K562 (cell line): ENCODE results near the gene CRADD. TPM values are rescaled to one million over a fixed set of nuclear protein-coding genes. Genes with fewer than 3 reads are reported as not detected.

ENCODE experiments used
- CAMTA2 ChIP-seq: fragments of 250-450 bp; sonication (Bioruptor Pico); conservative IDR thresholded peaks from 2 replicates; pipeline ENCODE4 v1.5.1; 2022
- CBX8 ChIP-seq: fragments of 200-600 bp; sonication (generic); IDR thresholded peaks from 2 replicates; pipeline ENCODE4 v1.6.1; 2012; ENCODE audit warnings: borderline replicate concordance, mixed run types, low read depth, mild to moderate bottlenecking, moderate library complexity, mixed read lengths, low read length, control low read depth, inconsistent platforms; ENCODE audit not compliant: poor library complexity, severe bottlenecking; ENCODE audit errors: extremely low read depth
- EP400 ChIP-seq: fragments of 450-650 bp; IDR thresholded peaks from 2 replicates; pipeline ENCODE4 v1.6.1; 2017; ENCODE audit warnings: antibody characterized with exemption, mild to moderate bottlenecking, moderate library complexity
- GATA2 ChIP-seq: sonication (generic); formaldehyde crosslinking; IDR thresholded peaks from 2 replicates; pipeline ENCODE4 v1.4.0; 2020; ENCODE audit warnings: mild to moderate bottlenecking, missing genetic modification reagents
- HDAC1 ChIP-seq, 2 experiments: fragments of 450-650 bp; IDR thresholded peaks; 2 replicates each; pipeline ENCODE4 v1.6.1; 2016 to 2017; ENCODE audit warnings: inconsistent platforms in 1 of 2, mild to moderate bottlenecking in 1 of 2, moderate library complexity in 1 of 2
- ILK ChIP-seq: fragments of 450-650 bp; IDR thresholded peaks from 2 replicates; pipeline ENCODE4 v1.6.1; 2016; ENCODE audit warnings: missing genetic modification characterization, low read depth, mild to moderate bottlenecking, missing compliant biosample characterization, moderate library complexity, borderline replicate concordance
- NFE2L1 ChIP-seq: fragments of 450-650 bp; IDR thresholded peaks from 2 replicates; pipeline ENCODE4 v1.6.1; 2016; ENCODE audit warnings: missing genetic modification characterization, low read depth, mild to moderate bottlenecking, missing compliant biosample characterization, moderate library complexity, borderline replicate concordance
- PHB ChIP-seq: fragments of 250-450 bp; sonication (Bioruptor Pico); IDR thresholded peaks from 2 replicates; pipeline ENCODE4 v1.5.0; 2021
- POU5F1 ChIP-seq: fragments of 150-350 bp; IDR thresholded peaks from 2 replicates; pipeline ENCODE4 v1.6.1; 2014; ENCODE audit warnings: borderline replicate concordance, low read length, low read depth, mild to moderate bottlenecking; ENCODE audit not compliant: partially characterized antibody
- PTBP1 ChIP-seq: fragments of 200-400 bp; formaldehyde crosslinking; IDR thresholded peaks from 2 replicates; pipeline ENCODE4 v1.6.1; 2017; ENCODE audit warnings: low read depth, low read length
- SRSF7 ChIP-seq: fragments of 200-400 bp; formaldehyde crosslinking; optimal IDR thresholded peaks from 2 replicates; pipeline ENCODE3; 2017; ENCODE audit warnings: mild to moderate bottlenecking, low read depth, low read length
- TEAD2 ChIP-seq: fragments of 450-650 bp; IDR thresholded peaks from 2 replicates; pipeline ENCODE4 v1.6.1; 2016; ENCODE audit warnings: missing genetic modification characterization, control low read depth, missing compliant biosample characterization
- ZNF764 ChIP-seq: fragments of 250-450 bp; sonication (Bioruptor Pico); IDR thresholded peaks from 2 replicates; pipeline ENCODE4 v1.4.0; 2020; ENCODE audit warnings: low read depth, mild to moderate bottlenecking, moderate library complexity
- polyA plus RNA-seq, 8 experiments: library from polyadenylated mRNA; depleted of rRNA in 4 of 8; stranded (reverse) in 5 of 8; unstranded in 3 of 8; fragments of >200 nt; fragmentation: Nextera tagmentation in 2 of 8; fragmentation: Illumina TruSeq in 1 of 8; extraction: Ambion mirVana in 2 of 8; extraction: Trizol in 1 of 8; gene quantifications; 2 replicates each; pipeline versions ENCODE4 v1.2.1 to v1.2.3, GENCODE V29; 2011 to 2014; ENCODE audit warnings: inconsistent platforms in 1 of 8, missing spikeins in 1 of 8
- total RNA-seq, 7 experiments: library from RNA; depleted of rRNA in 6 of 7; stranded (reverse); fragments of >200 nt in 6 of 7; fragmentation: Illumina TruSeq in 2 of 7; extraction: Trizol in 2 of 7; gene quantifications; 2 replicates each; pipeline versions ENCODE4 v1.2.1 to v1.2.3, GENCODE V29; 2011 to 2021; ENCODE audit warnings: low replicate concordance in 1 of 7
- TF ChIP-seq, protein P1 (sequence below): fragments of 450-650 bp; conservative IDR thresholded peaks from 2 replicates; pipeline ENCODE4 v1.6.1; 2016; ENCODE audit warnings: missing genetic modification characterization, low read depth, mild to moderate bottlenecking, control low read depth, missing compliant biosample characterization
- TF ChIP-seq, protein P2 (sequence below): fragments of 450-650 bp; formaldehyde crosslinking; IDR thresholded peaks from 2 replicates; pipeline ENCODE4 v1.4.0; 2022; ENCODE audit warnings: missing genetic modification characterization
- TF ChIP-seq, protein P3 (sequence below): fragments of 250-450 bp; sonication (Bioruptor Pico); IDR thresholded peaks from 2 replicates; pipeline ENCODE4 v1.8.0; 2022; ENCODE audit warnings: inconsistent platforms, mild to moderate bottlenecking, moderate library complexity, borderline replicate concordance
- TF ChIP-seq, protein P4 (sequence below): fragments of 450-650 bp; IDR thresholded peaks from 2 replicates; pipeline ENCODE4 v1.6.1; 2016; ENCODE audit warnings: mild to moderate bottlenecking
- TF ChIP-seq, protein P5 (sequence below): sonication (generic); formaldehyde crosslinking; IDR thresholded peaks from 2 replicates; pipeline ENCODE4 v1.8.0; 2022; ENCODE audit warnings: mild to moderate bottlenecking, missing genetic modification reagents, borderline replicate concordance

CRADD gene
- total and polyA plus RNA-seq, 9 of the 15 experiments (the other 6 are each of a cell fraction or from before 2014, with no cell fraction given), result 20.5 to 41.1 (median 25.9) TPM

DNA sequence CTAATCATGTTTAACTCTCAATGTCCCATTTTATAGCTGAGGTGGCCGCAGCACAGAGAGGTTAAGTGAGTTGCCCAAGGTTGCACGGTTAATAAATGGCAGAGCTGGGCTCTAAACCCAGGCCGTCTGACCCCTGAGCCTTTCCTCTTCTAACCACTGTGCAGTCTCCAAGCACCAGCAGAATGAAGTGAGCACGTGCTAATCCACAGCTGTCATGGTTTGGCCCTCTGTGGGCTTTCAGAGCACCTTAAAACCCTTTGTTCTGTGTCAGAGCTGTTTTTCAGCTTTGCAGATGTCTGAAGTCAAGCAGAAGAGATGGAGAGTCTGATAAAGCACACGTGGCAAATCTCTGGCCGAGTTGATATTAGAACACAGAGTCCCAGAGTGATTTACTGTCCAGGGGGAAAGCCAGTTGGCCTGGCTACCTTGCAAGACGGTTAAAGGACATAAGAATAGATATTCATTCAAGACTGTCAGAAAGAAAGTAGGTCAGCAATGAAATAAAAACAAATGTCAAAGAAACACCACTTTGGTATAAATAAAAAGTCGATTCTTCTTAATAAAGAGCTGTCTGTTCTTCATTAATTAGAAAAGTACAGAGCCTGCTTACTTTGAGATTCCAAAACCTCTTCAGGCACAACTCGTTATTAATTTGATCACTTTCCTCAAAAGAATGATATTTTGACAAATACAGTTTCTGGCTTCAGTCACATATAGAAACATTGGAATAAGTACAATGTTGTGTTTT, 107.3 kb downstream of the CRADD start (continued):
- TF ChIP-seq CBX8 (no peak), EP400 (peak; percentile 68), CAMTA2 (CRISPR knock-in tag) (no peak), PTBP1 (no peak), HDAC1 (IDR thresholded peaks at IDR 0.05) (peak in 1 of 2 experiments; percentile 90; a peak in 2 of 4 replicates), ZNF764 (CRISPR knock-in tag) (no peak), GATA2 (CRISPR knock-in tag) (peak; percentile 86), TEAD2 (tag) (no peak), POU5F1 (no peak), NFE2L1 (no peak), ILK (tag) (no peak), PHB (CRISPR knock-in tag) (no peak), SRSF7 (no peak)
- TF ChIP-seq, protein P1, sequence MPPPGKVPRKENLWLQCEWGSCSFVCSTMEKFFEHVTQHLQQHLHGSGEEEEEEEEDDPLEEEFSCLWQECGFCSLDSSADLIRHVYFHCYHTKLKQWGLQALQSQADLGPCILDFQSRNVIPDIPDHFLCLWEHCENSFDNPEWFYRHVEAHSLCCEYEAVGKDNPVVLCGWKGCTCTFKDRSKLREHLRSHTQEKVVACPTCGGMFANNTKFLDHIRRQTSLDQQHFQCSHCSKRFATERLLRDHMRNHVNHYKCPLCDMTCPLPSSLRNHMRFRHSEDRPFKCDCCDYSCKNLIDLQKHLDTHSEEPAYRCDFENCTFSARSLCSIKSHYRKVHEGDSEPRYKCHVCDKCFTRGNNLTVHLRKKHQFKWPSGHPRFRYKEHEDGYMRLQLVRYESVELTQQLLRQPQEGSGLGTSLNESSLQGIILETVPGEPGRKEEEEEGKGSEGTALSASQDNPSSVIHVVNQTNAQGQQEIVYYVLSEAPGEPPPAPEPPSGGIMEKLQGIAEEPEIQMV, result no peak
- TF ChIP-seq, protein P2, sequence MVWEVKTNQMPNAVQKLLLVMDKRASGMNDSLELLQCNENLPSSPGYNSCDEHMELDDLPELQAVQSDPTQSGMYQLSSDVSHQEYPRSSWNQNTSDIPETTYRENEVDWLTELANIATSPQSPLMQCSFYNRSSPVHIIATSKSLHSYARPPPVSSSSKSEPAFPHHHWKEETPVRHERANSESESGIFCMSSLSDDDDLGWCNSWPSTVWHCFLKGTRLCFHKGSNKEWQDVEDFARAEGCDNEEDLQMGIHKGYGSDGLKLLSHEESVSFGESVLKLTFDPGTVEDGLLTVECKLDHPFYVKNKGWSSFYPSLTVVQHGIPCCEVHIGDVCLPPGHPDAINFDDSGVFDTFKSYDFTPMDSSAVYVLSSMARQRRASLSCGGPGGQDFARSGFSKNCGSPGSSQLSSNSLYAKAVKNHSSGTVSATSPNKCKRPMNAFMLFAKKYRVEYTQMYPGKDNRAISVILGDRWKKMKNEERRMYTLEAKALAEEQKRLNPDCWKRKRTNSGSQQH, result no peak
- TF ChIP-seq, protein P3, sequence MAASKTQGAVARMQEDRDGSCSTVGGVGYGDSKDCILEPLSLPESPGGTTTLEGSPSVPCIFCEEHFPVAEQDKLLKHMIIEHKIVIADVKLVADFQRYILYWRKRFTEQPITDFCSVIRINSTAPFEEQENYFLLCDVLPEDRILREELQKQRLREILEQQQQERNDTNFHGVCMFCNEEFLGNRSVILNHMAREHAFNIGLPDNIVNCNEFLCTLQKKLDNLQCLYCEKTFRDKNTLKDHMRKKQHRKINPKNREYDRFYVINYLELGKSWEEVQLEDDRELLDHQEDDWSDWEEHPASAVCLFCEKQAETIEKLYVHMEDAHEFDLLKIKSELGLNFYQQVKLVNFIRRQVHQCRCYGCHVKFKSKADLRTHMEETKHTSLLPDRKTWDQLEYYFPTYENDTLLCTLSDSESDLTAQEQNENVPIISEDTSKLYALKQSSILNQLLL (CRISPR knock-in tag), result no peak
- TF ChIP-seq, protein P4, sequence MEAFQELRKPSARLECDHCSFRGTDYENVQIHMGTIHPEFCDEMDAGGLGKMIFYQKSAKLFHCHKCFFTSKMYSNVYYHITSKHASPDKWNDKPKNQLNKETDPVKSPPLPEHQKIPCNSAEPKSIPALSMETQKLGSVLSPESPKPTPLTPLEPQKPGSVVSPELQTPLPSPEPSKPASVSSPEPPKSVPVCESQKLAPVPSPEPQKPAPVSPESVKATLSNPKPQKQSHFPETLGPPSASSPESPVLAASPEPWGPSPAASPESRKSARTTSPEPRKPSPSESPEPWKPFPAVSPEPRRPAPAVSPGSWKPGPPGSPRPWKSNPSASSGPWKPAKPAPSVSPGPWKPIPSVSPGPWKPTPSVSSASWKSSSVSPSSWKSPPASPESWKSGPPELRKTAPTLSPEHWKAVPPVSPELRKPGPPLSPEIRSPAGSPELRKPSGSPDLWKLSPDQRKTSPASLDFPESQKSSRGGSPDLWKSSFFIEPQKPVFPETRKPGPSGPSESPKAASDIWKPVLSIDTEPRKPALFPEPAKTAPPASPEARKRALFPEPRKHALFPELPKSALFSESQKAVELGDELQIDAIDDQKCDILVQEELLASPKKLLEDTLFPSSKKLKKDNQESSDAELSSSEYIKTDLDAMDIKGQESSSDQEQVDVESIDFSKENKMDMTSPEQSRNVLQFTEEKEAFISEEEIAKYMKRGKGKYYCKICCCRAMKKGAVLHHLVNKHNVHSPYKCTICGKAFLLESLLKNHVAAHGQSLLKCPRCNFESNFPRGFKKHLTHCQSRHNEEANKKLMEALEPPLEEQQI, result no peak
- TF ChIP-seq, protein P5, sequence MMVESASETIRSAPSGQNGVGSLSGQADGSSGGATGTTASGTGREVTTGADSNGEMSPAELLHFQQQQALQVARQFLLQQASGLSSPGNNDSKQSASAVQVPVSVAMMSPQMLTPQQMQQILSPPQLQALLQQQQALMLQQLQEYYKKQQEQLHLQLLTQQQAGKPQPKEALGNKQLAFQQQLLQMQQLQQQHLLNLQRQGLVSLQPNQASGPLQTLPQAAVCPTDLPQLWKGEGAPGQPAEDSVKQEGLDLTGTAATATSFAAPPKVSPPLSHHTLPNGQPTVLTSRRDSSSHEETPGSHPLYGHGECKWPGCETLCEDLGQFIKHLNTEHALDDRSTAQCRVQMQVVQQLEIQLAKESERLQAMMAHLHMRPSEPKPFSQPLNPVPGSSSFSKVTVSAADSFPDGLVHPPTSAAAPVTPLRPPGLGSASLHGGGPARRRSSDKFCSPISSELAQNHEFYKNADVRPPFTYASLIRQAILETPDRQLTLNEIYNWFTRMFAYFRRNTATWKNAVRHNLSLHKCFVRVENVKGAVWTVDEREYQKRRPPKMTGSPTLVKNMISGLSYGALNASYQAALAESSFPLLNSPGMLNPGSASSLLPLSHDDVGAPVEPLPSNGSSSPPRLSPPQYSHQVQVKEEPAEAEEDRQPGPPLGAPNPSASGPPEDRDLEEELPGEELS (CRISPR knock-in tag), result no peak
